ENCODE measurements around the gene FOSL1.

The FOSL1 gene

GRCh38 chr11:65861533-65862183 lies 38.5 kb downstream of the FOSL1 start:
- no peak for DNase-seq

GRCh38 chr11:65861165-65861505 lies 39.1 kb downstream of the FOSL1 start:
- no peak for DNase-seq

- peak; percentile 75 for DNase-seq
These were observed 39.7 kb downstream of the FOSL1 start, which contains the start of gene MUS81 for GRCh38 chr11:65860278-65861164. Gene MUS81, plus strand, starts transcription at chr11:65860433. Its CDS starts 321 bp downstream, at chr11:65860754.

- DNase-seq: no peak
These were observed 40.3 kb downstream of the FOSL1 start for GRCh38 chr11:65859812-65860277.

GRCh38 chr11:65859095-65859811 lies 40.9 kb downstream of the FOSL1 start:
- DNase-seq: peak; percentile 68

GRCh38 chr11:65858681-65859087 lies 41.5 kb downstream of the FOSL1 start:
- no peak for DNase-seq

GRCh38 chr11:65857853-65858680 lies 42.1 kb downstream of the FOSL1 start, which contains the start of gene CFL1:
Gene CFL1, minus strand, starts transcription at chr11:65858180. Its CDS starts 81 bp downstream, at chr11:65858099.
- DNase-seq: peak; percentile 78

GRCh38 chr11:65857500-65857852 lies 42.7 kb downstream of the FOSL1 start:
- DNase-seq: no peak

- DNase-seq: no peak
These were observed 43.3 kb downstream of the FOSL1 start for GRCh38 chr11:65856689-65857499.

GRCh38 chr11:65855927-65856363 lies 44.2 kb downstream of the FOSL1 start:
- DNase-seq: no peak

- DNase-seq: no peak
These were observed 45.0 kb downstream of the FOSL1 start for GRCh38 chr11:65854852-65855837.

GRCh38 chr11:65854161-65854592 lies 46.0 kb downstream of the FOSL1 start:
- no peak for DNase-seq

- DNase-seq: no peak
These were observed 46.8 kb downstream of the FOSL1 start for GRCh38 chr11:65853246-65853979.

GRCh38 chr11:65852508-65853245 lies 47.5 kb downstream of the FOSL1 start:
- no peak for DNase-seq

- DNase-seq: no peak
These were observed 48.2 kb downstream of the FOSL1 start for GRCh38 chr11:65851811-65852507.

- no peak for DNase-seq
These were observed 49.1 kb downstream of the FOSL1 start for GRCh38 chr11:65851083-65851579.

- no peak for DNase-seq
These were observed 49.7 kb downstream of the FOSL1 start for GRCh38 chr11:65850217-65851082.
